Vagina (tissue), 2 donors: ENCODE results near the gene MC3R.

ENCODE experiments used
- CTCF ChIP-seq, 3 experiments: fragments of 450-650 bp in 2 of 3; fragments of 200-600 bp in 1 of 3; sonication (generic) in 1 of 3; IDR thresholded peaks; one replicate each; pipeline ENCODE4 v1.5.1; 2017 to 2019; ENCODE audit warnings: antibody characterized with exemption in 3 of 3, mild to moderate bottlenecking in 2 of 3, moderate library complexity in 2 of 3
- POLR2A ChIP-seq, 2 donors: fragments of 450-650 bp; IDR thresholded peaks; one replicate each; pipeline ENCODE4 v1.6.1; 2017; ENCODE audit warnings: antibody characterized with exemption in 2 of 2, mild to moderate bottlenecking in 2 of 2, moderate library complexity in 2 of 2

GRCh38 chr20:56200456-56200855 lies 48.1 kb upstream of the MC3R start:
- TF ChIP-seq POLR2A (IDR thresholded peaks at IDR 0.05) (no peak), CTCF (IDR thresholded peaks at IDR 0.05) (no peak)
